ENCODE measurements around the gene GEMIN4. TPM values are rescaled to one million over a fixed set of nuclear protein-coding genes. Genes with fewer than 3 reads are reported as not detected.

GEMIN4 gene
- total RNA-seq, 1 donor from 2014 or later, result 18.4 TPM

- Mint-ChIP-seq H3K27me3 (ENCODE audit: low read depth, unreplicated experiment) (no peaks in the 10 kb centered on the region), H3K9me3 (ENCODE audit: unreplicated experiment) (no peaks in the 10 kb centered on the region), H3K27ac (ENCODE audit: unreplicated experiment) (no peak overlapping the region), H3K36me3 (ENCODE audit: low read depth, unreplicated experiment) (peaks cover 31% of the 10 kb centered on the region), H3K4me1 (ENCODE audit: low read depth, unreplicated experiment) (peaks cover 7% of the 10 kb centered on the region), H3K4me3 (ENCODE audit: unreplicated experiment) (no peak overlapping the region)
- Histone ChIP-seq H3K4me3 (ENCODE audit: insufficient read depth, low read depth, low read length) (no peak overlapping the region), H3K9me3 (ENCODE audit: insufficient read depth, low read depth, low read length) (no peaks in the 10 kb centered on the region), H3K27ac (ENCODE audit: low read depth, low read length) (no peak overlapping the region), H4K20me1 (ENCODE audit: insufficient read depth, low read length) (peaks cover 7% of the 10 kb centered on the region), H3K4me1 (ENCODE audit: insufficient read depth, low read length) (peaks cover 9% of the 10 kb centered on the region), H2AFZ (ENCODE audit: low read depth, low read length) (no peak overlapping the region), H3K36me3 (ENCODE audit: insufficient read depth, low read length) (peaks cover 49% of the 10 kb centered on the region), H3K79me2 (ENCODE audit: insufficient read depth, low read length) (no peaks in the 10 kb centered on the region), H3K27me3 (ENCODE audit: insufficient read depth, low read length) (no peaks in the 10 kb centered on the region), H3K9ac (ENCODE audit: low read length) (no peak overlapping the region), H3K4me2 (ENCODE audit: low read length) (no peak overlapping the region)
- FAIRE-seq (no peak), DNase-seq (ENCODE audit: low read depth) (no peak)
- TF ChIP-seq, protein P1, sequence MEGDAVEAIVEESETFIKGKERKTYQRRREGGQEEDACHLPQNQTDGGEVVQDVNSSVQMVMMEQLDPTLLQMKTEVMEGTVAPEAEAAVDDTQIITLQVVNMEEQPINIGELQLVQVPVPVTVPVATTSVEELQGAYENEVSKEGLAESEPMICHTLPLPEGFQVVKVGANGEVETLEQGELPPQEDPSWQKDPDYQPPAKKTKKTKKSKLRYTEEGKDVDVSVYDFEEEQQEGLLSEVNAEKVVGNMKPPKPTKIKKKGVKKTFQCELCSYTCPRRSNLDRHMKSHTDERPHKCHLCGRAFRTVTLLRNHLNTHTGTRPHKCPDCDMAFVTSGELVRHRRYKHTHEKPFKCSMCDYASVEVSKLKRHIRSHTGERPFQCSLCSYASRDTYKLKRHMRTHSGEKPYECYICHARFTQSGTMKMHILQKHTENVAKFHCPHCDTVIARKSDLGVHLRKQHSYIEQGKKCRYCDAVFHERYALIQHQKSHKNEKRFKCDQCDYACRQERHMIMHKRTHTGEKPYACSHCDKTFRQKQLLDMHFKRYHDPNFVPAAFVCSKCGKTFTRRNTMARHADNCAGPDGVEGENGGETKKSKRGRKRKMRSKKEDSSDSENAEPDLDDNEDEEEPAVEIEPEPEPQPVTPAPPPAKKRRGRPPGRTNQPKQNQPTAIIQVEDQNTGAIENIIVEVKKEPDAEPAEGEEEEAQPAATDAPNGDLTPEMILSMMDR (IDR thresholded peaks at IDR 0.05; ENCODE audit: insufficient read depth, low read depth, low read length), result no peak
- no peak for TF ChIP-seq EZH2 (IDR thresholded peaks at IDR 0.05; ENCODE audit: insufficient read depth, low read length)
Observed at GRCh38 chr17:773016-773415, 21.0 kb upstream of the GEMIN4 start.

DNA sequence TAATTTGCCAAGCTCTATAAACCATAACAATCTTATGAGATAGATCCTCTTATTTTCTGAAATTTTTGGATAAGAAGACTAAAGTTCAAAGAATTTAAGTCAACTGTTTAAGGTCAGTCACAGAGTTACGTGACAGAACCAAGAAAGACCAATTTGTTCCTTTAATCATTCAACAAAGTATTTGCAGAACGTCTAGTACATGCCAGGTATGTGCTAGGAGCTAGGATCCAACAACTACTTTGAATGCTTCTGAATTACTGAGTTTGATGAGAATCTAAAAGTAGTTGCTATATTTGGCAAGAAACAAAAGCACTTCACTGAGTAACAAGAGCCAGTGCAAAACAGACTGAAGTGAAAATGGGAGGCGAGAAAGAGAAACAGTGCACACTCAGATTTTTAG is 15.0 kb upstream of the GEMIN4 start:
- no peaks in the 10 kb centered on the region for H4K20me1 ChIP-seq (ENCODE audit: insufficient read depth, low read length)
- peaks cover 23% of the 10 kb centered on the region for H3K36me3 Mint-ChIP-seq (ENCODE audit: low read depth, unreplicated experiment)
- no peaks in the 10 kb centered on the region for H3K4me1 ChIP-seq (ENCODE audit: insufficient read depth, low read length)
- H3K27me3 Mint-ChIP-seq (ENCODE audit: low read depth, unreplicated experiment), result no peaks in the 10 kb centered on the region
- H2AFZ ChIP-seq (ENCODE audit: low read depth, low read length), result no peak overlapping the region
- no peak overlapping the region for H3K4me2 ChIP-seq (ENCODE audit: low read length)
- no peak overlapping the region for H3K27ac Mint-ChIP-seq (ENCODE audit: unreplicated experiment)
- DNase-seq (ENCODE audit: low read depth), result no peak
- H3K79me2 ChIP-seq (ENCODE audit: insufficient read depth, low read length), result no peaks in the 10 kb centered on the region
- H3K27ac ChIP-seq (ENCODE audit: low read depth, low read length), result no peak overlapping the region
- H3K36me3 ChIP-seq (ENCODE audit: insufficient read depth, low read length), result peaks cover 22% of the 10 kb centered on the region
- no peak overlapping the region for H3K9ac ChIP-seq (ENCODE audit: low read length)
- no peaks in the 10 kb centered on the region for H3K4me1 Mint-ChIP-seq (ENCODE audit: low read depth, unreplicated experiment)
- H3K4me3 ChIP-seq (ENCODE audit: insufficient read depth, low read depth, low read length), result no peak overlapping the region
- FAIRE-seq, result no peak
- H3K27me3 ChIP-seq (ENCODE audit: insufficient read depth, low read length), result no peaks in the 10 kb centered on the region
- H3K9me3 ChIP-seq (ENCODE audit: insufficient read depth, low read depth, low read length), result no peaks in the 10 kb centered on the region
- H3K9me3 Mint-ChIP-seq (ENCODE audit: unreplicated experiment), result no peaks in the 10 kb centered on the region
- no peak overlapping the region for H3K4me3 Mint-ChIP-seq (ENCODE audit: unreplicated experiment)
- TF ChIP-seq EZH2 (IDR thresholded peaks at IDR 0.05; ENCODE audit: insufficient read depth, low read length), result no peak
- TF ChIP-seq, protein P1 (IDR thresholded peaks at IDR 0.05; ENCODE audit: insufficient read depth, low read depth, low read length), result no peak

DNA sequence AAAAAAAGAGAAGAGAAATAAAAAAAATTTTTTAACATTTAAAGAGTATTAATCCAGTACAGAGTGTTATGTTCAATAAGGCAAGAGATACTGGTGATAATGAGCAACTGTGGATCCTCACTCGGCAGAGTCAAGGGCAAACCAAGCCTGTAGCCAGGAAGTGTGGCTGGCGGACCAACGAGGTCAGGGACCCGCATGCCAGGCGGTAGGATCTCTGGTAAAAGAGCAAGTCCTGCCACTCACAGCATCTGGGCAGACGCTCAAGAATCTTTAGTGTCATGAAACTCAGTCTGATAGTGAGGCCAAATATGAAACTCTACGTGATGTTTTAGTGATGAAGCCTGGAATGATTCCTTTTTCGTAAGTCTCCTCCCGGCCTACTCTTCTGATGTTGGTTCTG is 8.3 kb upstream of the GEMIN4 start:
- Mint-ChIP-seq H3K27me3 (ENCODE audit: low read depth, unreplicated experiment) (no peaks in the 10 kb centered on the region), H3K4me3 (ENCODE audit: unreplicated experiment) (no peak overlapping the region), H3K36me3 (ENCODE audit: low read depth, unreplicated experiment) (peaks cover 25% of the 10 kb centered on the region), H3K27ac (ENCODE audit: unreplicated experiment) (no peak overlapping the region), H3K9me3 (ENCODE audit: unreplicated experiment) (no peaks in the 10 kb centered on the region), H3K4me1 (ENCODE audit: low read depth, unreplicated experiment) (peaks cover 5% of the 10 kb centered on the region)
- Histone ChIP-seq H2AFZ (ENCODE audit: low read depth, low read length) (no peak overlapping the region), H3K4me2 (ENCODE audit: low read length) (no peak overlapping the region), H4K20me1 (ENCODE audit: insufficient read depth, low read length) (no peaks in the 10 kb centered on the region), H3K27ac (ENCODE audit: low read depth, low read length) (no peak overlapping the region), H3K4me3 (ENCODE audit: insufficient read depth, low read depth, low read length) (no peak overlapping the region), H3K4me1 (ENCODE audit: insufficient read depth, low read length) (no peaks in the 10 kb centered on the region), H3K9me3 (ENCODE audit: insufficient read depth, low read depth, low read length) (no peaks in the 10 kb centered on the region), H3K9ac (ENCODE audit: low read length) (no peak overlapping the region), H3K79me2 (ENCODE audit: insufficient read depth, low read length) (no peaks in the 10 kb centered on the region), H3K36me3 (ENCODE audit: insufficient read depth, low read length) (peaks cover 22% of the 10 kb centered on the region), H3K27me3 (ENCODE audit: insufficient read depth, low read length) (no peaks in the 10 kb centered on the region)
- no peak for TF ChIP-seq EZH2 (IDR thresholded peaks at IDR 0.05; ENCODE audit: insufficient read depth, low read length)
- FAIRE-seq, result no peak
- DNase-seq (ENCODE audit: low read depth), result no peak

All from astrocyte (in vitro differentiated cells and primary cell).